HG02610 (cell line): Measurements from ENCODE around the gene GRM7.

Experiments used
- ATAC-seq: cut with Tn5 transposase; IDR thresholded peaks from one replicate; pipeline ENCODE4 v1.9.1; 2021; ENCODE audit warnings: mild to moderate bottlenecking, moderate library complexity; ENCODE audit not compliant: unreplicated experiment

The GRM7 gene

DNA sequence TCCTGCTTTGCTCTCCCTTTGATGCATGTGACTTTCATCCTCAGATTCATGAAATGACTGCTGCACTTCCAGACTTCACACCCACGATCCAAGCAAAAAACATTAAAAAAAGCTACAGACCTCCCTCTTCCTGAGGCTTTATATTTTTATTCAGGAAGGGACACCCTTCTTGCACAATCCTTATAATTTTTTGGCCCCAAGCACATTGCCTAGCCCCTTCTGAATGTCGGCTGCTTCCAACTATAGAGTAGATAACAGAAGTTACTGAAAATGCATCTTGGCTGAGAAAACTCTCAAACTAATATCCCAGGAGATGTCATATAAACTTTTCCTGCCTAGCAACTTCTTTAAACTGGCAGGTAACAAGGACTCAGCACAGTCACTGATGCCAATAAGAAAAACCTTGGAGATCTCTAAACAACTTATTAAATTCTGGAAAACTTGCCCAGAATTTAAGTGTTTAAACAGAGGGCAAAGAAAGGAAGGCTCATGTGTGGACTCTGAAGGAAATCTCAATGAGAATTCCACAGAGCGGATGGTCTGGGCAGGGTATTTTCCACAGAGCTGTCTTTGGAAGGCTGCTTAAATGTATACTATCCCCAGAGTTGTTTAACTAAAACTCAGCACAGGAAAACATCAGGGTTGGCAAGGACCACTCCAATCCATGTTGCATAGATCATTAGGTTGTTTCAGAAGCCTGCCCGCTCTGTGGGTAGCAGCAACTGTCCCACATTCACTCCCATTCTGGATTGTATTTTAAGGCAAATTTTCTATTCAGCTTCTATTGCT lies 893.9 kb downstream of the GRM7 start:
- ATAC-seq = no peak

DNA sequence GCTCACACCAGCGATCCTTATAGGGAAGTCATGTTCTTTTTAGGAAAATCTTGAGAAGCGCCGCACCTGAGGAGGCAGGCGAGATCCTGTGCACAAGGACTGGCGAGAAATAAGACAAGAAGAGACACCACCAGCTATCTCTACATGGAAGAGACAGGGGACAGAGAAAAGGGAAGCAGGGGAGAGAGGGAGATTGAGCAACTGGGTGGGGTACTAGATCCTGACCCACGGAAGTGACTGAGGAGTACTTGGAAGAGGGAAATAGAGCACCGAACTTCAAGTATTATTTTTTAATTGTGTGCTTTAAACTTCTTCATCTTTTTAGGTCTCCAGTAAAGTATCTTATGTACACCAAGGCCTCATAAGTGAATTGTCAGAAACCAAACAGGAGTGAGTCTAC lies 898.7 kb downstream of the GRM7 start:
- ATAC-seq = no peak

DNA sequence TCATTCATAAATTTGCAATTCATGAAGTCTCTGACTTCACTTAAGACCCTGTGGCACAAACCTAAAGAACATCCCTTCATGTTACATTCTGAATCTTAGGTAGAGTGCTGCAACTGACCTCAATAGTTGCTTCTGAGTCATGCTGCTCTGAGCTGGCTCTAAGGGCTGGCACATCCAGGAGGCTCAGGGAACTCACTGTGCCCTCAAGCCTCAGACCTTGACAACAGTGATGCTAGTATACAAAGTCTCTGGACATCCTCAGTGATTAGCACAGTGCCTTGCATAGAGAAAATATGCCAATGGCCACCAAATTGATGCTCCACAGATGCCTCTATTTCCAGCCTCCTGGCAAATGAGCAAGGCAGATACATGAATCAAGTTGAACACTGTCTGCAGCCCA lies 899.8 kb downstream of the GRM7 start:
- ATAC-seq = no peak

DNA sequence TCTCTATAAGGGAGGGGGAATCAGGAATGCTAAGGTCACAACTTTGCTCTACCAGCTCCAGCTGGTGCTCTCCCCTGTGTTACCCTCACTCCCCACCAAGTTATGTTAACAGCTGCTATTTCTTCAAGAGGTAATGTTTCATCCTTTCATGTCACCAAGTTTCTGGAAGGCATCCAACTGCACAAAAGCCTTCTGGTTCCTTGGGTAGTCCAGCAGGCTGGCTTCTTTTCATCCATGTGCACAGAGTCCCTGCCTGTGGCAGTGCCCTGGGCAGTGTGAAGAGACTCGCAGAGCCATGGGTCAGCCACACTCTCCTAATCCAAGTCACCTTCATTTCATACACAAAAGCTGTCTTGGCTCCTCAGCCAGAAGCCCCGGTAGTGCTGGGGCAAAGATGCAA lies 903.2 kb downstream of the GRM7 start:
- no peak for ATAC-seq

DNA sequence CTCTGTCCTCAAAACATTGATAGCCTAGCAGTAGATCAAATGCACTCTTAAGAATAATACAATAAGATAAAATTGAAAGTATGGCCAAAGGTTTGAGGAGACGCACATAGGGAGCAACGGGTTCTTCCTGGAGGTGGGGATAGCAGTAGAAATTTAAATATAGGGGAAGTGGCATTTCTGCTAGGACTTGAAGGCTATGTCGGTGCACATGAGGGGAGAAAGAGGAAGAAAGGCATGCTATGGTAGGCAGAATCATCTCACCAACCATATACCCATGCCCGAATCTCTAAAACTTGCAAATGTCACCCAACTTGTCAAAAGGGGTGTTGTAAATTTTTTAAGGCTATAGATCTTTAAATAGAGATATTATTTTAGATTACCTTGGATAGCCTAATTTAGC lies 905.6 kb downstream of the GRM7 start:
- no peak for ATAC-seq

DNA sequence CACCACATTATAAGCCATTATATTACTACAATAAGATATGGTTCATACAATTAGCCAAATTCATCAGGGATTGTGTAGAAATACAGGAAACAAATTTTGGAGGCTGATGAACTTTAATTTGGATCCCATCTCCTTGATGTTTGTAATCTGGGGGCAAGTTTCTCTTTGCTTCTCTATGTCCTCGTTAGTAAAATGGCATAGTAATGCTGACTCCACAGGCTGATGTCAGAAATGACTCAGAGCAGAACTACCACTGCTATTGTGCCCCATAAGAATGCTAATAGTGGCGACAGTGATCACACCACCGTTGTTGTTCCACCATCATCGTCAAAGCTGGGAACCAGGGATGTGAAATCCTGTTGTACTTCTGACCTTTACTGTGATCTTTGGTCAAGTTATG lies 918.4 kb downstream of the GRM7 start:
- ATAC-seq = no peak

DNA sequence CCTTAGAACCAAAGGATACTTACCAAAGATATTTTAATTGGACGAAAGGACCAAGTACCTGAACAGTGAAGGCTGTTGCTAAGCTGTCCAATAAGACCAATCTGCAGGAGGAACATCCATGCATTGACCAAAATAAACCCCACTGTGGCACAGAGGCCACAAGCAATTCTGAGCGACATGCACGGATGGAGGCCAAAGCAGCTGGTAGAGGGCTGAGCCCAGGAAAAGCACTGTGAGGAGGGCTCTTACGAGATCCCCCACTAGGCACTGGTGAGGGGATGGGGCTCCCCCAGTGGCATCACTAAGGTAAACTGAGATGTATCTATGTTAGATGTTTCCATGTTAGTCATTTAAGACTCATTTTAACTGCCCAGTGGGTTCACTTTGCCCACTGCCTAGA lies 920.5 kb downstream of the GRM7 start:
- no peak for ATAC-seq

- ATAC-seq = no peak
Observed at GRCh38 chr3:7787871-7788828, 927.2 kb downstream of the GRM7 start.

DNA sequence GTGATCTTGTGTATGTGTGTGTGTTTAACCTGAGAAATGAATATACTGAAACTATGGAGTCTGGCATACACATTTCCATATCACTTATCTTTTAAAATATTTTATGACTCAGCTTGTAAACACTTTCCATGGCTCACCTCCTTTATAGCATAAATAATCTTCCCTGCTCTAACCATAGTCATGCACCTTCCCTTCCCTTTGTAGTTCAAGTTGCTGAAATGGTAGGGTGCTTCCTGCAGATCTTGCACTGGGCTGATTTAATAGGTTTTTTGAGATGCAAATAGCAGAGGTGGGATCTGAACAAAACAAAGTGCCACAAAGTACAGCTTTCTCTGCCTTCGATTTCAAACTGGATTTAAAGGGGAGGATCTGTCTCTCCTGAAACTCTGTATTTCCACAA lies 928.0 kb downstream of the GRM7 start:
- ATAC-seq = no peak

DNA sequence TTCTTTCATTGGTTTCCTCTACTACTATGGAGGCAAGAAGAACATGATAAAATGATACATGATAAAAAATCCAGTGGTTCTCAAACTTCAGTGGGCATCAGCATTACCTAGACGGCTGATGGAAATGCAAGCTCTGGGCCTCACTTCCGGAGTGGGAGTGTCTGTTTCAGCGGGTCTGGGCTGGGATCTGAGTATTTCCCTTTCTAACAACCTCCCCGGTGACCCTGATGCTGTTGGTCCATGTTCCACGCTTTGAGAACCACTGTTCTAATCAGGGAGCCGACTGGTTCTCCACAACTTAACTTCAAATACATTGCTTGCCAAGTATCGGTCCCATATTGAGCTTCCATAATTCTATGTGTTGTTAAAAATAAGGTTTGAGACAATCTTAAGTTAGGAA lies 928.4 kb downstream of the GRM7 start:
- ATAC-seq = no peak

- no peak for ATAC-seq
Observed at GRCh38 chr3:7790141-7790540, 929.2 kb downstream of the GRM7 start.
